Epithelial cell of proximal tubule (primary cell): ENCODE measurements around the gene USP12. TPM values are rescaled to one million over a fixed set of nuclear protein-coding genes. Genes with fewer than 3 reads are reported as not detected.
"Not testable (repeated sequence)": the region's sequence is repeated elsewhere in the genome, so short reads cannot be mapped to it uniquely, and the experiment has no call there.

Source experiments
- DNase-seq: peaks from one replicate; pipeline ENCODE4 v3.0.0-alpha.2; 2011; ENCODE audit warnings: low read depth
- H3K4me3 ChIP-seq: 2 replicates; pipeline ENCODE4 v1.5.1; 2011; ENCODE audit warnings: low read depth, mild to moderate bottlenecking, low read length
- total RNA-seq: library from RNA; depleted of rRNA; stranded (reverse); fragments of >200 nt; gene quantifications from 2 replicates; pipeline ENCODE4 v1.2.3, GENCODE V29; 2015
- TF ChIP-seq, protein P1 (sequence below): conservative IDR thresholded peaks from 2 replicates; pipeline ENCODE4 v1.5.1; 2012; ENCODE audit warnings: low read depth, mild to moderate bottlenecking, low read length

USP12 gene
- total RNA-seq = 14.1 and 18.4 TPM in 2 replicates

DNA sequence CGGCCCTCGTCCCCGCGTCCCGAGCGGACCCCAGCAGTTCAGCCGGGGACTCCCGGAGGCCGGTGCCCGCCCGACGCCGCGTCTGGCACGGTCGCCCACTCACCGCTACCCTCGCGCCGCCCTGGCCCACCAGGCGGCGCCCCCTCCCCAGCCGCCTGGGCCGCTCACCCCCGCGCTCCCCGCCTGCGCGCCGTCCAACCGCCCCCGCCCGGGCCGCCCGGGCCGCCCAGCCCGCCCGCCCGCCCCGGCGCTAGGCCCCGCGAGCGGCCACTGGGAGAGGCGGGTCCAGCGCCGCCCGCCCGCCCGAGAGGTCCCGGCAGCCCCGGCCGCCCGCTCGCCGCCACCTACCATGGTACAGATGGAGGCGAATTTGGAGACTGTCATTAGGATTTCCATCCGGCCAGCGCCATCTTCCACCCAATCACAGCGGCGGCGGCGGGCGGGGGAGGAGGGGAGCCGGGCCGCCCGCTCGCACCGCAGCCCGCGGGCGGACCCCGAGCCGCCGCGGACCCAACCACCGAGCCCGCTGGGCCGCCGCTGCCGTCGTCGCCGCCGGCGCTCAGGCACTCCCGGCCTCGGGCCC is at the start of gene USP12:
USP12 (minus strand) TSS at position 568 of the 583 bp plus-strand sequence; CDS start at position 396, 172 bp downstream.
- peak within 1 kb of the TSS; percentile 73 for H3K4me3 ChIP-seq
- TF ChIP-seq, protein P1, sequence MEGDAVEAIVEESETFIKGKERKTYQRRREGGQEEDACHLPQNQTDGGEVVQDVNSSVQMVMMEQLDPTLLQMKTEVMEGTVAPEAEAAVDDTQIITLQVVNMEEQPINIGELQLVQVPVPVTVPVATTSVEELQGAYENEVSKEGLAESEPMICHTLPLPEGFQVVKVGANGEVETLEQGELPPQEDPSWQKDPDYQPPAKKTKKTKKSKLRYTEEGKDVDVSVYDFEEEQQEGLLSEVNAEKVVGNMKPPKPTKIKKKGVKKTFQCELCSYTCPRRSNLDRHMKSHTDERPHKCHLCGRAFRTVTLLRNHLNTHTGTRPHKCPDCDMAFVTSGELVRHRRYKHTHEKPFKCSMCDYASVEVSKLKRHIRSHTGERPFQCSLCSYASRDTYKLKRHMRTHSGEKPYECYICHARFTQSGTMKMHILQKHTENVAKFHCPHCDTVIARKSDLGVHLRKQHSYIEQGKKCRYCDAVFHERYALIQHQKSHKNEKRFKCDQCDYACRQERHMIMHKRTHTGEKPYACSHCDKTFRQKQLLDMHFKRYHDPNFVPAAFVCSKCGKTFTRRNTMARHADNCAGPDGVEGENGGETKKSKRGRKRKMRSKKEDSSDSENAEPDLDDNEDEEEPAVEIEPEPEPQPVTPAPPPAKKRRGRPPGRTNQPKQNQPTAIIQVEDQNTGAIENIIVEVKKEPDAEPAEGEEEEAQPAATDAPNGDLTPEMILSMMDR = no peak
- no peak for DNase-seq

GRCh38 chr13:27219611-27220010 is 48.0 kb upstream of the USP12 start:
- no peak for DNase-seq
- TF ChIP-seq, protein P1 = no peak
- no peak overlapping the region for H3K4me3 ChIP-seq

GRCh38 chr13:27218861-27219260 is 47.2 kb upstream of the USP12 start:
- not testable (repeated sequence) for DNase-seq, H3K4me3 ChIP-seq

- DNase-seq, H3K4me3 ChIP-seq: not testable (repeated sequence)
These were observed 46.2 kb upstream of the USP12 start for GRCh38 chr13:27217791-27218190.

DNA sequence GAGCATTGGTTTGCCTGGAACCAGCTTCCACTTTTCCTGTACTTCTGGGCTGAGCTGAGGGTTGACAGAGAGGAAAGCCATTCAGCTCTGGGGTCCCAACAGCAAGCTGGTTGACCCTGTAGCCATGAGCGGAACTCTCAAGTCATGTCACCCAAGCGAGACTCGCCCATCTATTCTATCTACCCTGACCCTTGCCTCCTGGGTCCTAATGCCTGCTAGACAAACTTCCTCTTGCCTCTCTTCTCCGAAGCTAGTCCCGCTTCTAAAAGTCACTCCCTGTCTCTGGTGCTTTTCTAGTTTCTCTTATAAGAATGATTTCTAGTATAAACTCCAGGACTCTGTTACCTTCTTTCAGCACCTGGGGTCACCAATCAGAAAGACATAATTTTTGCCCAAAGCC is 41.8 kb upstream of the USP12 start:
- DNase-seq, H3K4me3 ChIP-seq: not testable (repeated sequence)

DNA sequence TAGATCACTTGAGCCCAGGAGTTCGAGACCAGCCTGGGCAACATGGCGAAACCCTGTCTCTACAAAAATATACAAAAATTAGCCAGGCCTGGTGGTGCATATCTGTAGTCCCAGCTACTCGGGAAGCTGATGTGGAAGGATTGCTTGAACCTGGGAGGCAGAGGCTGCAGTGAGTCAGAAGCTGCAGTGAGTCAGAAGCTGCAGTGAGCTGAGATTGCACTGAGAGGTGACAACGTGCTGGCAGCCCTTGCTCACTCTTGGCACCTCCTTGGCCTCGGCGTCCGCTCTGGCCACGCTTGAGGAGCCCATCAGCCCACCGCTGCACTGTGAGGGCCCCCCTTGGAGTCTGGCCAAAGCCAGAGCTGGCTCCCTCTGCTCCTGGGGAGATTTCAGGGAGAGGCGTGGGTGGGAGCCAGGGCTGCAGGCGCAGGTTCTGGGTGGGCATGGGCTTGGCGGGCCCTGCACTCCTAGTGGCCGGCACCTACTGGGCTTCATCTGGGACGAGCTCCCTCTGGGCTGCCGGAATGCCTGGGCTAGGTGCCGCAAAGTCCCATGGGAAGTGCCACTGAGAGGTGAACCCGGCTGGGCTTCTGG is 40.3 kb upstream of the USP12 start:
- H3K4me3 ChIP-seq = no peak overlapping the region
- TF ChIP-seq, protein P1 = no peak
- DNase-seq = peak; percentile 43

- TF ChIP-seq, protein P1 = no peak
- DNase-seq = no peak
- H3K4me3 ChIP-seq = no peak overlapping the region
These were observed 39.7 kb upstream of the USP12 start for GRCh38 chr13:27211271-27211670.

- TF ChIP-seq, protein P1 = no peak
- no peak overlapping the region for H3K4me3 ChIP-seq
- DNase-seq = no peak
These were observed 36.9 kb upstream of the USP12 start for GRCh38 chr13:27208514-27208913.

- DNase-seq = no peak
- H3K4me3 ChIP-seq = no peak overlapping the region
- TF ChIP-seq, protein P1 = peak; percentile 42
These were observed 32.2 kb upstream of the USP12 start for GRCh38 chr13:27203854-27204253.
